ENCODE measurements around the gene FOSL1. TPM values are rescaled to one million over a fixed set of nuclear protein-coding genes. Genes with fewer than 3 reads are reported as not detected.

The FOSL1 gene
- total RNA-seq, 1 experiment from 2014 or later: 33.7 TPM

DNA sequence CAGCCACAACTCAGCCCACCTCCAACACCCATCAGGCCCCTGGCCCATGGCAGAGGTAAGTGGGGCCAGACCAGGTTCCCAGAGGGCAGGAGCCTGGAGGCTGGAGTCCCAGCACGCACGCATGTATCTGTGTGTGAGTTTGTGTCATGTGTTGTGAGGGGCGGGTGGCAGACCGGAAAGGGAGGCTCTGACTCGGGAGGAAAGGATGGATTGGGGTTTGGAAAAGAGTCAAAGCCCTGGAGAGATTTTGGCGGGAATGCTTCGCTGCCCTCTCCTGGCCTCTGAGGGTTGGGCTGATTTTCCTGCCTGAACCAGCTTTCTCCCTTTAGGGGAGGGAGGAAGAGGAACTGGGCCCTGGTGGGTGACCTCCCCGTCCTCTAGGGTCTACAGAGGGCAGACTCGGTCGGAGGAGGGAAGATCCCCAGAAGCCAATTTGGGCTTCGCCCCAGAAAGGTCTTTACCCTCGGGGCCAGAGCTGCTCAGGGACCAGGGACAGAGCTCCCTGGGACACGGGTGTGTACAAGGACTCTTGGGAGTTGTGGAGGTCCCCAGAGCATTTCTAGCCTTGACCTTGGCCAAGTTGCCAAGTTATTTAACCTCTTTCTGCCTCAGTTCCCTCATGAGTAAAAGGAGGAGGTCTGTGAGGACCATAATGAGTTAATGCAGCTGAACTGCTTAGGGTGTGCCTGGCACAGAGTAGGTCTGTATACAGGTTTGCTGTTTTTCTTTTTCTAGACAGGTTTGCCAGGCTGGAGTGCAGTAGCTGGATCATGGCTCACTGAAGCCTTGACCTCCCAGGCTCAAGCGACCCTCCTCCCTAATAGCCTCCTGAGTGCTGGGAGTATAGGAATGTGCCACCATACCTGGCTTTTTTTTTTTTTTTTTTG, 11.7 kb upstream of the FOSL1 start:
- H4K20me1 ChIP-seq (ENCODE audit: control insufficient read depth, insufficient read depth, insufficient read length): no peaks in the 10 kb centered on the region
- TF ChIP-seq, protein P1, sequence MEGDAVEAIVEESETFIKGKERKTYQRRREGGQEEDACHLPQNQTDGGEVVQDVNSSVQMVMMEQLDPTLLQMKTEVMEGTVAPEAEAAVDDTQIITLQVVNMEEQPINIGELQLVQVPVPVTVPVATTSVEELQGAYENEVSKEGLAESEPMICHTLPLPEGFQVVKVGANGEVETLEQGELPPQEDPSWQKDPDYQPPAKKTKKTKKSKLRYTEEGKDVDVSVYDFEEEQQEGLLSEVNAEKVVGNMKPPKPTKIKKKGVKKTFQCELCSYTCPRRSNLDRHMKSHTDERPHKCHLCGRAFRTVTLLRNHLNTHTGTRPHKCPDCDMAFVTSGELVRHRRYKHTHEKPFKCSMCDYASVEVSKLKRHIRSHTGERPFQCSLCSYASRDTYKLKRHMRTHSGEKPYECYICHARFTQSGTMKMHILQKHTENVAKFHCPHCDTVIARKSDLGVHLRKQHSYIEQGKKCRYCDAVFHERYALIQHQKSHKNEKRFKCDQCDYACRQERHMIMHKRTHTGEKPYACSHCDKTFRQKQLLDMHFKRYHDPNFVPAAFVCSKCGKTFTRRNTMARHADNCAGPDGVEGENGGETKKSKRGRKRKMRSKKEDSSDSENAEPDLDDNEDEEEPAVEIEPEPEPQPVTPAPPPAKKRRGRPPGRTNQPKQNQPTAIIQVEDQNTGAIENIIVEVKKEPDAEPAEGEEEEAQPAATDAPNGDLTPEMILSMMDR (conservative IDR thresholded peaks at IDR 0.05): peak; percentile 59
- H3K27ac ChIP-seq (ENCODE audit: insufficient read length, low read depth, low read length): no peak overlapping the region
- H2BK5ac ChIP-seq (ENCODE audit: insufficient read length, low read length): no peak overlapping the region
- DNase-seq: peak; percentile 79
- no peaks in the 10 kb centered on the region for H3K9me3 ChIP-seq (ENCODE audit: control insufficient read depth, low read depth, low read length)
- H3K79me2 ChIP-seq (ENCODE audit: insufficient read depth, low read length): no peaks in the 10 kb centered on the region
- H2BK15ac ChIP-seq (ENCODE audit: low read depth, low read length): no peak overlapping the region
- Mint-ChIP-seq H3K4me1 (peaks cover 16 to 18% of the 10 kb centered on the region in 2 experiments), H3K4me3 (peak overlapping the region in 1 of 2 experiments; percentile 34; a peak in 1 of 5 replicates), H3K9me3 (no peaks in the 10 kb centered on the region; a peak in 1 of 5 replicates), H3K27ac (peak overlapping the region in 1 of 3 experiments; percentile 30; a peak in 3 of 7 replicates), H3K27me3 (ENCODE audit: low read depth) (peaks cover 45% of the 10 kb centered on the region), H3K36me3 (ENCODE audit: insufficient read depth in 1 of 3, low read depth in 3 of 3) (peaks cover 0 to 2% (median 2%) of the 10 kb centered on the region in 3 experiments; a peak in 2 of 7 replicates)
- H3K79me1 ChIP-seq (ENCODE audit: insufficient read depth, low read depth, low read length, poor library complexity, severe bottlenecking): no peaks in the 10 kb centered on the region
- H2BK120ac ChIP-seq (ENCODE audit: low read depth, low read length, poor library complexity, severe bottlenecking): no peak overlapping the region
- H3K23me2 ChIP-seq (ENCODE audit: insufficient read length, low read depth, low read length, poor library complexity, severe bottlenecking): no peaks in the 10 kb centered on the region
- no peak overlapping the region for H3K23ac ChIP-seq (ENCODE audit: insufficient read length, low read depth, low read length)
- no peaks in the 10 kb centered on the region for H3K27me3 ChIP-seq (ENCODE audit: insufficient read depth, low read length)
- peak overlapping the region; percentile 44 for H3K14ac ChIP-seq (ENCODE audit: insufficient read depth, low read length)
- no peak overlapping the region for H3K9ac ChIP-seq (ENCODE audit: extremely low read depth, insufficient read length, low read length)
- no CpG with 5 or more reads among the region's 14 CpGs for WGBS (ENCODE audit: extremely low coverage, insufficient read length, low lambda C conversion rate)
- no peak overlapping the region for H3T11ph ChIP-seq (ENCODE audit: low read length)
- no peak overlapping the region for H2AFZ ChIP-seq (ENCODE audit: low read length)
- H3K4ac ChIP-seq (ENCODE audit: low read depth, low read length): no peak overlapping the region
- no peak overlapping the region for H4K8ac ChIP-seq (replicated peaks; ENCODE audit: insufficient read length, low read depth, low read length)
- no peaks in the 10 kb centered on the region; the same call in 1 of the 2 replicates for H3K4me1 ChIP-seq (ENCODE audit: insufficient read depth, low read length)
- no peak overlapping the region for H4K91ac ChIP-seq (ENCODE audit: insufficient read length, low read depth, low read length)
- H2BK20ac ChIP-seq (ENCODE audit: low read depth, low read length, poor library complexity, severe bottlenecking): no peak overlapping the region
- no peak overlapping the region for H3K56ac ChIP-seq (ENCODE audit: insufficient read length, low read depth, low read length)
- H2AK5ac ChIP-seq (ENCODE audit: insufficient read length, low read length): no peak overlapping the region
- H4K5ac ChIP-seq (ENCODE audit: insufficient read length, low read depth, low read length): no peak overlapping the region
- no peak overlapping the region for H2BK12ac ChIP-seq (ENCODE audit: insufficient read length, low read depth, low read length)
- no peak overlapping the region for H3K4me2 ChIP-seq (ENCODE audit: insufficient read depth, insufficient read length, low read length)
- peak overlapping the region; percentile 45 for H3K18ac ChIP-seq (ENCODE audit: insufficient read length, low read depth, low read length)

Data from H9 (cell line).